ENCODE measurements around the gene SYK. TPM values are rescaled to one million over a fixed set of nuclear protein-coding genes. Genes with fewer than 3 reads are reported as not detected.
"Not testable (repeated sequence)": the region's sequence is repeated elsewhere in the genome, so short reads cannot be mapped to it uniquely, and the experiment has no call there.

SYK gene
- total RNA-seq, 1 donor from 2014 or later: 29.2 TPM

DNA sequence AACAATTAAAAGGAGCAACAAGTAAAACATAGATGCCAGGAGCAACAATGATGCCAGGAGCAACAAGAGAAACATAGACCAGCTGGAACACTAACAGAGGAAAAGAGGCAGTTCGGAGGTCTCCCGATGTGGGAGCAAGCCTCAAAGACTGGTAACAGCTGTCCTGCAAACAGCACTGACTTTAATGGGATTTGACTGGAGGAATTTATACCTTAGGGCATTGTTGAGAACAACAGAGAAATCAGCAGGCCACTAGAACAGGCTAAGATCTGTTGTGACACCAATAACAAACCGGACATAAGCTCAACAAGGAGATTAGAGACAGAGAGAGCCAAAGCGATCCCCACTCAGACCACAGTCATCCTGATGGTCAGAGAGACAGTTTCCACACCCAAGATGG, 11.8 kb upstream of the SYK start:
- Histone ChIP-seq H3K4me3 (ENCODE audit: low read depth, low read length) (no peak overlapping the region), H3K36me3 (ENCODE audit: control insufficient read depth, insufficient read depth, low read length) (no peaks in the 10 kb centered on the region), H3K27me3 (ENCODE audit: control insufficient read depth, insufficient read depth, low read length) (no peaks in the 10 kb centered on the region)
- FAIRE-seq (no peak), DNase-seq (ENCODE audit: low read depth) (no peak)
- TF ChIP-seq, protein P1, sequence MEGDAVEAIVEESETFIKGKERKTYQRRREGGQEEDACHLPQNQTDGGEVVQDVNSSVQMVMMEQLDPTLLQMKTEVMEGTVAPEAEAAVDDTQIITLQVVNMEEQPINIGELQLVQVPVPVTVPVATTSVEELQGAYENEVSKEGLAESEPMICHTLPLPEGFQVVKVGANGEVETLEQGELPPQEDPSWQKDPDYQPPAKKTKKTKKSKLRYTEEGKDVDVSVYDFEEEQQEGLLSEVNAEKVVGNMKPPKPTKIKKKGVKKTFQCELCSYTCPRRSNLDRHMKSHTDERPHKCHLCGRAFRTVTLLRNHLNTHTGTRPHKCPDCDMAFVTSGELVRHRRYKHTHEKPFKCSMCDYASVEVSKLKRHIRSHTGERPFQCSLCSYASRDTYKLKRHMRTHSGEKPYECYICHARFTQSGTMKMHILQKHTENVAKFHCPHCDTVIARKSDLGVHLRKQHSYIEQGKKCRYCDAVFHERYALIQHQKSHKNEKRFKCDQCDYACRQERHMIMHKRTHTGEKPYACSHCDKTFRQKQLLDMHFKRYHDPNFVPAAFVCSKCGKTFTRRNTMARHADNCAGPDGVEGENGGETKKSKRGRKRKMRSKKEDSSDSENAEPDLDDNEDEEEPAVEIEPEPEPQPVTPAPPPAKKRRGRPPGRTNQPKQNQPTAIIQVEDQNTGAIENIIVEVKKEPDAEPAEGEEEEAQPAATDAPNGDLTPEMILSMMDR (IDR thresholded peaks at IDR 0.05; ENCODE audit: insufficient read depth, low read length, severe bottlenecking): no peak

DNA sequence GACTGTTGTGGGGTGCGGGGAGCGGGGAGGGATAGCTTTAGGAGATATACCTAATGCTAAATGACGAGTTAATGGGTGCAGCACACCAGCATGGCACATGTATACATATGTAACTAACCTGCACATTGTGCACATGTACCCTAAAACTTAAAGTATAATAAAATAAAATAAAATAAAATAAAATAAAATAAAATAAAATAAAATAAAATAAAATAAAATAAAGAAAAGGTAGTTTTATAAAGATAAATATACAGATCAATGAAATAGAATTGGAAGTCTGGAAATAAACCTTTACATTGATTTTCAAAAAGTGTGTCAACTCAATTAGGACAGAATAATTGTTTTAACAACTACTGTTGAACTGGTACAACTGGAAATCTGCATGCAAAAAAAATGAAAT, 8.6 kb upstream of the SYK start:
- not testable (repeated sequence) for H3K27me3 ChIP-seq (ENCODE audit: control insufficient read depth, insufficient read depth, low read length); H3K4me3 ChIP-seq (ENCODE audit: low read depth, low read length); DNase-seq (ENCODE audit: low read depth); FAIRE-seq; H3K36me3 ChIP-seq (ENCODE audit: control insufficient read depth, insufficient read depth, low read length)

DNA sequence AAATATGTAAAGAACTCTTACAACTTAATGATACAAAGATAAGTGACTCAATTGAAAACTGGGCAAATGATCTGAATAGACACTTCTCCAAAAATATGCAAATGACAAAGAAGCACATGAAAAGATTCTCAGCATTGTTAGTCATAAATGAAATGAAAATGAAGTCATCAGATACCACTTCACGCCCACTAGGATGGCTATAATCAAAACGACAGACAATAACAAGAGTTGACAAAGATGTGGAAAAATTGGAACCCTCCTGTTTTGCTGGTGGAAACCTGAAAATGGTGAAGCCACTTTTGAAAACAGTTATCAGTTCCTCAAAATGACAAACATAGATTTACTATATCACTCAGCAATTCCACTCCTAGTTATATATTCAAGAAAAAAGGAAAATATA, 7.9 kb upstream of the SYK start:
- TF ChIP-seq, protein P1 (IDR thresholded peaks at IDR 0.05; ENCODE audit: insufficient read depth, low read length, severe bottlenecking): no peak
- no peak for DNase-seq (ENCODE audit: low read depth)
- Histone ChIP-seq H3K27me3 (ENCODE audit: control insufficient read depth, insufficient read depth, low read length) (no peaks in the 10 kb centered on the region), H3K36me3 (ENCODE audit: control insufficient read depth, insufficient read depth, low read length) (no peaks in the 10 kb centered on the region), H3K4me3 (ENCODE audit: low read depth, low read length) (no peak overlapping the region)
- FAIRE-seq: no peak

DNA sequence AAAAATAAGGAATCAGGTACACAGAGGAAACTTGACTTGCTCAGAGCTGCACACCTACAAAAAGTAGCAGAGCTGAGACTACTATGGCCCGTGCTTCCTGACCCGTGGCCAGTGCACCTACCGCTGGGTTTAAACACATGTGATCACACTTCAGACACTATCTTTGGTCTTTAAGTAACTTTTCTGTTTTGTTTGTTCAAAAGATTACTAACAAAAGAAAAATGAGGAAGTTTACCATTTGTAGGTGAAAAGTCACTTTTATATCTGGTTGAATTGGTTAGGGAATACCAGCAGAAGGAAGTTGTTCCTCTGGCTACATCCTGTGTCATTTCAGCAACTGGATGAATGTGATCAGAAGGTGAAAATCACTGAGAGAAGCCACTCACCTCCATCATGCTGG, 6.5 kb upstream of the SYK start:
- H3K36me3 ChIP-seq (ENCODE audit: control insufficient read depth, insufficient read depth, low read length): no peaks in the 10 kb centered on the region
- DNase-seq (ENCODE audit: low read depth): peak; percentile 50
- TF ChIP-seq, protein P1 (IDR thresholded peaks at IDR 0.05; ENCODE audit: insufficient read depth, low read length, severe bottlenecking): no peak
- FAIRE-seq: no peak
- no peaks in the 10 kb centered on the region for H3K27me3 ChIP-seq (ENCODE audit: control insufficient read depth, insufficient read depth, low read length)
- no peak overlapping the region for H3K4me3 ChIP-seq (ENCODE audit: low read depth, low read length)

DNA sequence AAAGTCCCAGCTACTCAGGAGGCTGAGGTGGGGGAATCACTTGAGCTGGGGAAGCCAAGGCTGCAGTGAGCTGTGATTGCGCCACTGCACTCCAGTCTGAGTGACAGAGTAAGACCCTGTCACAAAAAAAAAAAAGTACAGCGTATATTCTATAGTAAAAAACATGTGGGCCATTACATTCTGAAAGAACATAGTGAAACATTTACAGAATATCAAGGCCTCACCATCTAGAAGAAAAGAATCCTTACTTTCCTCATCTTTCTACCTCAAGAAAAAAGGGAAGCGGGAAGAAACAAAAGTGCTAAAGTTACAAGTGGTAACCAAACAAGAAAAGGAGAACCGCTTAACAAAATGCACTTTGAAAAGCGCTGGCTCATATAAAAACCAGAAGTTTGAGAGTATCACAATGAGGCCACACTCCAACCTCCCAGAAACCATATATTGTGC, 5.7 kb upstream of the SYK start:
- Histone ChIP-seq H3K4me3 (ENCODE audit: low read depth, low read length) (no peak overlapping the region), H3K36me3 (ENCODE audit: control insufficient read depth, insufficient read depth, low read length) (no peaks in the 10 kb centered on the region), H3K27me3 (ENCODE audit: control insufficient read depth, insufficient read depth, low read length) (no peaks in the 10 kb centered on the region)
- TF ChIP-seq, protein P1 (IDR thresholded peaks at IDR 0.05; ENCODE audit: insufficient read depth, low read length, severe bottlenecking): no peak
- FAIRE-seq: no peak
- DNase-seq (ENCODE audit: low read depth): no peak

DNA sequence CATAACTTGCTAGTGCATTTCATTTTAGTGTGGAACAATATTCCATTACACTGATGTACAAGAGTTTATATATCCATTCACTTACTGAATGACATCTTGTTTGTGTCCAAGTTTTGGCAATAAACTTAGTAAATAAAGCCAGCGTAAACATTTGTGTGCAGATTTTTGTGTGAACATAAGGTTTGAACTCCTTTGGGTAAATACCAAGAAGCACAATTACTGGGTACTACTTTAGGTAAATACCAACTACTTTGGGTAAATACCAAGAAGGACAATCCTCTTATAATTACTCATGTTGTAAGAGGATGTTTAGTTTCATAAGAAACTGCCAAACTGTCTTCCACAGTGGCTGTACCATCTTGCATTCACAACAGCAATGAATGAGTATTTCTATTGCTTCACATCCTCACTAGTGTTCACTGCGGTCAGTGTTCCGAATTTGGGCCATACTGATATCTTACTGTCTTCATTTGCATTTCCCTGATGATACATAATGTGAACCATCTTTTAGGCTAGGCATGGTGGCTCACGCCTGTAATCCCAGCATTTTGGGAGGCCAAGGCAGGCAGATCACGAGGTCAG, 2.3 kb upstream of the SYK start:
- TF ChIP-seq, protein P1 (IDR thresholded peaks at IDR 0.05; ENCODE audit: insufficient read depth, low read length, severe bottlenecking): no peak
- no peak for FAIRE-seq
- DNase-seq (ENCODE audit: low read depth): no peak
- no peaks in the 10 kb centered on the region for H3K27me3 ChIP-seq (ENCODE audit: control insufficient read depth, insufficient read depth, low read length)
- H3K36me3 ChIP-seq (ENCODE audit: control insufficient read depth, insufficient read depth, low read length): no peaks in the 10 kb centered on the region
- no peak overlapping the region for H3K4me3 ChIP-seq (ENCODE audit: low read depth, low read length)

Measured in bronchial epithelial cell (primary cell).